SU-DHL-6 (cell line): ENCODE data around the gene TMEM163.

Experiments used
- H2AFZ ChIP-seq: fragments of 200-600 bp; sonication (generic); 2 replicates; pipeline ENCODE4 v1.6.1; 2014; ENCODE audit warnings: low read depth, mild to moderate bottlenecking, moderate library complexity, mixed read lengths, antibody characterized with exemption, low read length; ENCODE audit not compliant: severe bottlenecking
- H3F3A ChIP-seq: fragments of 200-600 bp; shearing (Covaris generic); 2 replicates; pipeline ENCODE4 v1.6.0; 2016; ENCODE audit warnings: antibody characterized with exemption, mild to moderate bottlenecking; ENCODE audit not compliant: insufficient read depth
- H3K27ac ChIP-seq: fragments of 200-600 bp; sonication (generic); 2 replicates; pipeline ENCODE4 v1.5.1; 2016; ENCODE audit warnings: low read depth, mild to moderate bottlenecking, low read length, moderate library complexity, mixed read lengths
- H3K27me3 ChIP-seq: fragments of 200-600 bp; sonication (generic), shearing (Covaris generic); 2 replicates; pipeline ENCODE4 v1.6.0; 2014; ENCODE audit warnings: mild to moderate bottlenecking, low read length
- H3K36me3 ChIP-seq: fragments of 200-600 bp; sonication (generic); 2 replicates; pipeline ENCODE4 v1.6.1; 2014; ENCODE audit warnings: mild to moderate bottlenecking, low read length, mixed read lengths
- H3K4me2 ChIP-seq: fragments of 300-600, 200-600 bp; shearing (Covaris generic), sonication (generic); 2 replicates; pipeline ENCODE4 v1.6.0; 2014; ENCODE audit warnings: low read length, low read depth, mild to moderate bottlenecking; ENCODE audit not compliant: poor library complexity, severe bottlenecking
- H3K4me3 ChIP-seq: fragments of 200-600 bp; sonication (generic); 2 replicates; pipeline ENCODE4 v1.5.1; 2014; ENCODE audit warnings: antibody characterized with exemption, low read length, mild to moderate bottlenecking, mixed read lengths; ENCODE audit not compliant: insufficient read depth, poor library complexity, severe bottlenecking
- H3K79me2 ChIP-seq: fragments of 200-600 bp; sonication (generic); 2 replicates; pipeline ENCODE4 v1.6.1; 2014; ENCODE audit warnings: mild to moderate bottlenecking, low read length, moderate library complexity; ENCODE audit not compliant: insufficient read depth
- H3K9ac ChIP-seq: fragments of 200-600 bp; sonication (generic); 2 replicates; pipeline ENCODE4 v1.7.0; 2014; ENCODE audit warnings: mild to moderate bottlenecking, low read length
- H3K9me2 ChIP-seq: fragments of 200-600 bp; sonication (generic); replicated peaks from 2 replicates; pipeline ENCODE4 v1.6.1; 2014; ENCODE audit warnings: low read length; ENCODE audit not compliant: insufficient read depth
- H3K9me3 ChIP-seq: fragments of 200-600 bp; sonication (generic); 2 replicates; pipeline ENCODE4 v1.6.1; 2014; ENCODE audit warnings: low read length, mixed read lengths; ENCODE audit not compliant: insufficient read depth
- H4K20me1 ChIP-seq: fragments of 200-600 bp; sonication (generic); 2 replicates; pipeline ENCODE4 v1.6.1; 2014; ENCODE audit warnings: low read depth, mild to moderate bottlenecking, antibody characterized with exemption, low read length, moderate library complexity, mixed read lengths
- EZH2phosphoT487 ChIP-seq: fragments of 200-600 bp; sonication (generic), shearing (Covaris generic); conservative IDR thresholded peaks from 2 replicates; pipeline ENCODE4 v1.6.1; 2018; ENCODE audit warnings: mild to moderate bottlenecking, antibody characterized with exemption, low read length, moderate library complexity, mixed read lengths
- TF ChIP-seq, protein P1 (sequence below): fragments of 200-600 bp; sonication (generic); IDR thresholded peaks from one replicate; pipeline ENCODE4 v1.5.1; 2017; ENCODE audit warnings: antibody characterized with exemption, mild to moderate bottlenecking, low read length, moderate library complexity; ENCODE audit not compliant: insufficient read depth, poor library complexity, severe bottlenecking

TMEM163 gene

DNA sequence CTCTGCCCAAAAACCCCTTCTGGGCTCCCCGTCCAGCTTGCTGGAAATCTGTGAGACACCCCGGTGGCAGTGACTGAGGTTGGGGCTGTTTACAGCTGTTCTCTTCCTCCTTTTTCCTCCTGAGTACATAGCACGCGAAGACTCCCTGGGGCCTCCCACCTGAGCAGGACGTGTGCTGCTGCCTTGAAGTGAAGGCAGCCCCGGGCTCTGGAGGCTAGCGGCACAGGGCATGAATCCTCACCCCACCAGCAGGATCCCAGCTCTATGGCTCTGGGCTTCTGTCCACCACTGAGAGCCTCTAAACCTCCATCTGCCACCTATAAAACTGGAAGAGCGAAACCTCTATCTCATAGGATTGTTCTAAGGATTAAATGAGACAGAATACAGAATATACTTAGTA lies 182.5 kb downstream of the TMEM163 start:
- no peak overlapping the region for H3K4me3 ChIP-seq
- H3K4me2 ChIP-seq: no peak overlapping the region
- H3K27me3 ChIP-seq: no peaks in the 10 kb centered on the region
- no peaks in the 10 kb centered on the region for H3K9me2 ChIP-seq
- no peaks in the 10 kb centered on the region for H4K20me1 ChIP-seq
- H3K79me2 ChIP-seq: no peaks in the 10 kb centered on the region
- no peak overlapping the region for H2AFZ ChIP-seq
- H3K27ac ChIP-seq: no peak overlapping the region
- H3K9me3 ChIP-seq: no peaks in the 10 kb centered on the region
- no peaks in the 10 kb centered on the region for H3F3A ChIP-seq
- no peak overlapping the region for H3K9ac ChIP-seq
- no peak for TF ChIP-seq EZH2phosphoT487
- TF ChIP-seq, protein P1, sequence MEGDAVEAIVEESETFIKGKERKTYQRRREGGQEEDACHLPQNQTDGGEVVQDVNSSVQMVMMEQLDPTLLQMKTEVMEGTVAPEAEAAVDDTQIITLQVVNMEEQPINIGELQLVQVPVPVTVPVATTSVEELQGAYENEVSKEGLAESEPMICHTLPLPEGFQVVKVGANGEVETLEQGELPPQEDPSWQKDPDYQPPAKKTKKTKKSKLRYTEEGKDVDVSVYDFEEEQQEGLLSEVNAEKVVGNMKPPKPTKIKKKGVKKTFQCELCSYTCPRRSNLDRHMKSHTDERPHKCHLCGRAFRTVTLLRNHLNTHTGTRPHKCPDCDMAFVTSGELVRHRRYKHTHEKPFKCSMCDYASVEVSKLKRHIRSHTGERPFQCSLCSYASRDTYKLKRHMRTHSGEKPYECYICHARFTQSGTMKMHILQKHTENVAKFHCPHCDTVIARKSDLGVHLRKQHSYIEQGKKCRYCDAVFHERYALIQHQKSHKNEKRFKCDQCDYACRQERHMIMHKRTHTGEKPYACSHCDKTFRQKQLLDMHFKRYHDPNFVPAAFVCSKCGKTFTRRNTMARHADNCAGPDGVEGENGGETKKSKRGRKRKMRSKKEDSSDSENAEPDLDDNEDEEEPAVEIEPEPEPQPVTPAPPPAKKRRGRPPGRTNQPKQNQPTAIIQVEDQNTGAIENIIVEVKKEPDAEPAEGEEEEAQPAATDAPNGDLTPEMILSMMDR: no peak
- H3K36me3 ChIP-seq: no peaks in the 10 kb centered on the region

DNA sequence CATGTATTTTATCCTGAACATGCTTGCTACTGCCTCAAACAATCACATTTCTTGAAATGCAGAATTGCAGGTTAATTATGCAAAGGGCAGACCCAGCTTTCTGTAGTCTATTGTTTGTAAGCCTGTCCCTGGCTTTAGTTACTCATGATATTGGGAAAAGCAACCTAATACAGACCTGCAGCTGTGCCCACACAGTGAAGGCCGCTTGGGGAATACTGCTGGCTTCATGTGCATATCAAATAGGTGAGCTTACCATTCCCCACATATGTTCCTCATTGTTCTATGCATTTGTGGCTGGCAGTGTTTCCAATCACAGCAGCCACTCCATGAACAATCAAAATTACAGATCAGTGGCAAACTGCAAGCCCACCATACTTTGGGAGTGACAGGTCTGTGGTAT lies 186.3 kb downstream of the TMEM163 start:
- Histone ChIP-seq H4K20me1 (no peaks in the 10 kb centered on the region), H3K36me3 (no peaks in the 10 kb centered on the region), H3K4me3 (no peak overlapping the region), H3K9ac (no peak overlapping the region), H2AFZ (no peak overlapping the region), H3K27ac (no peak overlapping the region), H3K9me3 (no peaks in the 10 kb centered on the region), H3K4me2 (no peak overlapping the region), H3K9me2 (no peaks in the 10 kb centered on the region), H3K79me2 (no peaks in the 10 kb centered on the region), H3K27me3 (no peaks in the 10 kb centered on the region), H3F3A (no peaks in the 10 kb centered on the region)
- no peak for TF ChIP-seq EZH2phosphoT487
- TF ChIP-seq, protein P1: no peak

DNA sequence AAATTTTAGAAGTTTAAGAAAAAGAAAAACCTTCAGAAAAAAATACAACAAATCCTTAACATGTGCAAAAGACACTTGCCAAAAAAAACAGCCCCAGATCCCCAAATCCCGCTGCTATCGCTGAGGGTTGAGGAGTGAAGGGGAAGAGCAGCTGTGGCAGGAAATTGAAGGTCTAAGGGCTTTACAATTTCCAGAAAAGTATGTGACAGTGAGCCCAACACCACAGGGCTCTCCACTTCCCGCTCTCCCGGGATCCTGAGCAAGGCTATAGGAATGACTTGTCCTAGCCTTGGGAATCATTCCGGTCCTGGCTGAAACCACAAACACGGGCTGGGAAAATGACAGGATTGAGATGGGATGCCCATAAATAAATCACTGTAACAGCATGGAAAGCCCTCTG lies 191.4 kb downstream of the TMEM163 start:
- Histone ChIP-seq H3K9me3 (no peaks in the 10 kb centered on the region), H3K27me3 (no peaks in the 10 kb centered on the region)

More for the DNA sequence above, 191.4 kb downstream of the TMEM163 start:
- Histone ChIP-seq H2AFZ (no peak overlapping the region), H3F3A (no peaks in the 10 kb centered on the region), H3K36me3 (no peaks in the 10 kb centered on the region), H3K9ac (no peak overlapping the region), H3K4me2 (no peak overlapping the region), H3K9me2 (no peaks in the 10 kb centered on the region), H4K20me1 (no peaks in the 10 kb centered on the region), H3K4me3 (no peak overlapping the region), H3K79me2 (no peaks in the 10 kb centered on the region), H3K27ac (no peak overlapping the region)
- TF ChIP-seq EZH2phosphoT487: no peak
- TF ChIP-seq, protein P1: no peak
